HepG2 (cell line): Measurements from ENCODE around the gene SPIN4.
"Not testable (repeated sequence)": the region's sequence is repeated elsewhere in the genome, so short reads cannot be mapped to it uniquely, and the experiment has no call there.

Experiments
- BHLHE40 ChIP-seq: IDR thresholded peaks from 2 replicates; pipeline ENCODE4 v1.6.1; 2011; ENCODE audit warnings: low read length, improper control_type of control experiment
- PTBP1 ChIP-seq: fragments of 200-400 bp; formaldehyde crosslinking; IDR thresholded peaks from 2 replicates; pipeline ENCODE4 v1.6.1; 2018; ENCODE audit warnings: low read length, low read depth; ENCODE audit not compliant: poor library complexity, severe bottlenecking

DNA sequence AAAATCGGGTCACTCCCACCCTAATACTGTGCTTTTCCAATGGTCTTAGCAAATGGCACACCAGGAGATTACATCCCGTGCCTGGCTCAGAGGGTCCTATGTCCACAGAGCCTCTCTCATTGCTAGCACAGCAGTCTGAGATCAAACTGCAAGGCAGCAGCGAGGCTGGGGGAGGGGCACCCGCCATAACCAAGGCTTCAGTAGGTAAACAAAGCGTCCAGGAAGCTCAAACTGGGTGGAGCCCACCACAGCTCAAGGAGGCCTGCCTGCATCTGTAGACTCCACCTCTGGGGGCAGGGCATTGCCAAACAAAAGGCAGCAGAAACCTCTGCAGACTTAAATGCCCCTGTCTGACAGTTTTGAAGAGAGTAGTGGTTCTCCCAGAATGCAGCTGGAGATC is 16.6 kb upstream of the SPIN4 start:
- TF ChIP-seq PTBP1, BHLHE40: not testable (repeated sequence)
